Ecto neural progenitor cell (in vitro differentiated cells): ENCODE results near the gene LUZP2.
"Not testable (repeated sequence)": the region's sequence is repeated elsewhere in the genome, so short reads cannot be mapped to it uniquely, and the experiment has no call there.

Experiments
- DNase-seq: peaks from one replicate; pipeline ENCODE4 v3.0.0-alpha.2; 2018; ENCODE audit warnings: low spot score

Gene LUZP2

DNA sequence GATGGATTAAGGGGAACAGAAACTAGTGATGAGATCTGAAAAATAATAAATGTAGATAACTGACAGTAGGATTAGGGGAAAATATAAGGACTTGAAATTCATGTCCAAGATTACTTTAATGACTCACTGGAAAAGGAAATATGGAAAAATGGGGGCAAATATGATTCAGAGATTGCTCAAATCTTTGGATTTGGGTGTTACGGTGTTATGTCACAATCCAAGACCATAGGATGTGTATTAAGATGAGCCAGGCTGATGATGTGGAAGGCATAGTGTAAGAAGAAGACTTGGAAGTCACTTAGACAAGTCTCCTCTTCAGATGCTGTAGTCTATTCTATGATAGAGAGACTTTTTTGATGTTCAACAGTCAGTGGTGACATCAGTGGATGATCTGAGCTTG, 323.7 kb downstream of the LUZP2 start:
- DNase-seq = no peak

DNA sequence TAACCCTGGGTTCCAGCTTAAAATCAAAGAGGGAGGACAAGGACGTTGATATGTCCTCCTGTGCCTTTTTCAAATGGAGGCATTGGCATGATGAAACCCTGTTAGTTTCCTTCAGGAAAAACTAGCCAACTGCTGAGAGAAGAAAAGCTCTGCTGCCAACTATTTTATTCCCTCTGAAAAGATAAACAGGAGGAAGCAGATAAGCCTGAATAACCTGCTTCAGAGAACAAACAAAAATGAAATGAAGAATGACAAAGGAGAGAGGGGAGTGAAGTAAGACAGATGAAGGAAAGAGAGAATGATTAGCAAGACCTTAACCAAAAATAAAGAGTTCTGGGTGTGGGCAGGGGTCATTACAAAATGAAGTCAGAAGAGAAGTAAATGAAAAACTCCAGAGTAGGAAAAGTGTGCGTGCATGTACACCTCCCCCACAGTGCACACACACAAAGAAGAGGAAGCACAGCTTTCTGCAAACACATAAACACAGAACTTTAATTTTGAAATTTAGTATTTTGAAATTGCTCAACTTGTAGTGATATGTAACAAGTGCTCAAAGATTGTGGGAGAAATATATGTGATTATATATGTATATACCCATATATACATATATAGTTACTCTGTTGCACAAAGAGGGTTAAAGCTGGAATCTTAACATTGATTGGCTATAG, 332.2 kb downstream of the LUZP2 start:
- DNase-seq = no peak

DNA sequence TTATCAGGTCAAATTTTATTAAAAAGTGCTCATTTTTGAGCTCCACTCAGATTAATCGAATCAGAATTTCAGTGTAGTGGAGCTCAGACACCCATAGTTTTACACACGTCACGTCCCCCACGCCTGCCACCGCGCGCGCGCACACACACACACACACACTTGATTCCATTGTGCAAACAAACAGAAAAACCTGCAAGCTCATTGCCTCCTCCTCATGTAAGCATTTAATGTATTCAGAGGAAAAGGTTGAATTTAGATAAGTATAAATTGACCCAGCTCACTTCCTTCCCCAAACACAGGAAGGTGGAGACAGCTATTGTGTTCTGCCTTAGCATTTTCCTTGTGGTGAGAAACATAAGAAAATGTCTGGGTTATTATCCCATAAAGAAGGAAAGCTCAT, 336.7 kb downstream of the LUZP2 start:
- no peak for DNase-seq

DNA sequence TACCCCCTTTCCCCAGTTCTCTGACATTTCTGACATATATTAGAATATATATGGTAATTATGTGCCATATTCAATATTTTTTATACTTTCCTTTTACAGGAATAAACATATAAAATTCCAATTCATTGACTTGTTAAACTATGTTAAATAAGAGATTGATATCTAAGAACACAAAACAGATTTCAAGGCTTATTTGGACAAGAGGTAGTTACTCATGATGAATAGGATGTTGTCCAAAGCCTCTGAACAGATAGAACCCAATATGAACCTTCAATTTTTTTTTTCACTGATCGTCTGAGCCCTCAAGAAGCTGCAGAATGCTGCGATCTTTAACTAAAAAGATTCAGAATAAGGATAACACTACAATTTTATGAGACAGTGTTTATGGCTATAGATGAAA, 340.3 kb downstream of the LUZP2 start:
- DNase-seq = no peak

DNA sequence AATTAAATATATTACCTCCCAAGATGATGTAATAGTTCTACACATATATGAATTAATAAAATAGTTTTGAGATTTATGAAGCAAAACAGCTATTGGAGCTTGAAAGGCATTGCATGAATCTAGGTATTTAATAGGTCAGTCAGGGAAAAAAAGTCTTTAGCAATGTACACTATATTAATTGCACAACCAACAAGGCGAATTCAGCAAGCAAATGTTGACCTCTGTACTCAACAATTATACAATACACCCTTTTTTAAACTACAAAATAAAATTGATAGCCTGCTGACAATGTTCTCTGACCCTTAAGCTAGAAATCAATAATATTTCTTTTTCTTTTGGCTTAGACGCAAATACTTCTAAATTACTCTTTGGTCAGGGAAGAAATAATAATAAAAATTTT, 345.5 kb downstream of the LUZP2 start:
- no peak for DNase-seq

DNA sequence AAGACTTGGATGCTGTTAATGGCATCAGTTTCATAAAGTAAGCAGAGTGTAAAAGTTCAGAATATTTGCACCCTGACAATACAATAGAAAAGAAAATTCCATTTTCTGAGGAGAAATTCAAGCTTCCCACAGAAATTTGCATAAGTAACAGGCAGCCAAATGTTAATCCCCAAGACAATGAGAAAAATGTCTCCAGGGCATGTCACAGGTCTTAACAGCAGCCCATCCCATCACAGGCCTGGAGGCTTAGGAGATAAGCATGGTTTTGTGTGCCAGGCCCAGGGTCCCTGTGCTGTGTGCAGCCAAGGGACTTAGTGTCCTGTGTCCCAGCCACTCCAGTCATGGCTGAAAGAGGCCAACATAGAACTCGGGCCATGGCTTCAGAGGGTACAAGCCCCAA, 347.6 kb downstream of the LUZP2 start:
- no peak for DNase-seq

DNA sequence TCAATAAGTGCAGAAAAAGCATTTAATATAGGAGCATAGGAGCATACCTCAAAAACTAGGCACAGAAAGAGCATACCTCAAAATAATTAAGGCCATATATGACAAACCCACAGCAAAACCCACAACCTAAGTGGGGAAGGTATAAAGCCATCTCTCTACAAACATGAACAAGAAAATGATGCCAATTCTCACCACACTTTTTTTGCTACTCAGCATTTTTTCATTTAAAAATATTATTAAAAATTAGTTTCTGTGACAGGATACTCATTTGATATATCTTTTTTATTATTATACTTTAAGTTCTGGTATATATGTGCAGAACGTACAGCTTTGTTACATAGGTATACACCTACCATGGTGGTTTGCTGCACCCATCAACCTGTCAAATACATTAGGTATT, 352.0 kb downstream of the LUZP2 start:
- no peak for DNase-seq

DNA sequence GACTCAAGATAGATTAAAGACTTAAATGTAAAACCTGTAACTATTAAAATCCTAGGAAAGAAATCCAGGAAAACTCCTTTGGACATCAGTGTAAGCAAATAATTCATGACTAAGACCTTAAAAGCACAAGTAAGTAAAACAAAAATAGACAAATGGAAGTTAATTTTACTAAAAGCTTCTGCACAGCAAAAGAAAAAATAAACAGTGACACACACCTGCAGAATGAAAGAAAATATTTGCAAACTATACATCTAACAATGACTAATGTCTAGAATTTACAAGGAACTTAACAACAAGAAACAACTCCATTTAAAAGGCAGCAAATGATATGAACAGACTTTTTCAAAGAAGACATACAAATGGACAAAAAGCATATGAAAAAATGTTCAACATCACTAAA, 359.1 kb downstream of the LUZP2 start:
- DNase-seq = no peak

DNA sequence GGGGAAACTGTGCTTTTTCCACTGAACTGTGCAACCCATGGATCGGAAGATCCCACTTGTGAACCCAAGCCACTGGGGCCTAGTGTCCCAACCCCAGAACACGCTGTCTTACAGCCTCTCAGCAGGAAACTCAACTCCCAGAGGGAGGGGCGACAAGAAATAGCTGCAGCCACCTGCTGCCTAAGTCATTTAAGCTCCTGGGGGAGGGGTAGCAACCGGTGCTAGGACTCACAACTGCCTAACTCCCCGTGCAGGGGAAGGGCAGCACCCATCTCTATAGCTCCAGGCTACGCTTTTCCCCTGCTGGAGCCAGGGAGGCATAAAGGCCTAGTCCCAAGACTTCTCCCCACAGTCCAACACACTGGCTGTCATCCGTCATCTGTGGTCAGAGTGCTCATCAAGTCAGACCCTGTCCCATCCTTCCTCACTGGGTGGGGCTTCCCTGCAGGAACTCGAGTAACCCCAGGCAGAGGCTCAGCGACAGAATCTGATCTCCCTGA, 363.0 kb downstream of the LUZP2 start:
- DNase-seq = no peak

DNA sequence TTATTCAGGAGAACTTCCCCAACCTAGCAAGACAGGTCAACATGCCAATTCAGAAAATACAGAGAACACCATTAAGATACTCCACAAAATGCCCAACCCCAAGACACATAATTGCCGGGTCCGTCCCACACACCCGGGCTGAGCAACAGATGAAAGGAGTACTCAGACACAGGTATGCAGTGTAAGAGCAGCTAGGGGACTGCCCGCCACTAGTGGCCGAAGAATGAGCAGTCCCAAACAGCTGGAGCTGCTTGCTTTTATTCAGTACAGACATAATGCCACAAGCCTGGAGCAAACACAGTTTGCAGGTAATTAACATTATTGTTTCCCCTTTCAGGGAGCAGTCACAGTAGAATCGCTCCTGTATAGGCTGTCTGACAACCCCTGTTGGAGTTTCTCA, 364.6 kb downstream of the LUZP2 start:
- DNase-seq = no peak

DNA sequence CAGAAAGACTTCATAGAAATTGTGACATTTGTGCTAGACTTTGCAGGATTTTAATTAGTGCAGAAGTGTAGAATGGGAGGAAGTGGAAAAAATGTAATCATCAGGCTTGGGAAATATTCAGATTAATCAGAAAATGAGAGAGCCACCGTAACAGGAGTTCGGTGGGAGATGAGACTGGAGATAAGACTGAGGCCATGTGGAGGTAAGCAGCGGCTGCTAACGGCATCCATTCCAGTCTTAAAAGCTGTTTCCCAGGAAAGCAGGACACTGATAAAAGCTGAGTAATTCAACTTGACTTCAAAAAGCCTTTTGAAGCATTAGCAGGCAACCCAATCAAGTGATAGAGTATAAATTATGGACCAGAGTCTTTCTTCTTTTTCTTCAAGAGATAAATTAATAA, 369.9 kb downstream of the LUZP2 start:
- DNase-seq = no peak

DNA sequence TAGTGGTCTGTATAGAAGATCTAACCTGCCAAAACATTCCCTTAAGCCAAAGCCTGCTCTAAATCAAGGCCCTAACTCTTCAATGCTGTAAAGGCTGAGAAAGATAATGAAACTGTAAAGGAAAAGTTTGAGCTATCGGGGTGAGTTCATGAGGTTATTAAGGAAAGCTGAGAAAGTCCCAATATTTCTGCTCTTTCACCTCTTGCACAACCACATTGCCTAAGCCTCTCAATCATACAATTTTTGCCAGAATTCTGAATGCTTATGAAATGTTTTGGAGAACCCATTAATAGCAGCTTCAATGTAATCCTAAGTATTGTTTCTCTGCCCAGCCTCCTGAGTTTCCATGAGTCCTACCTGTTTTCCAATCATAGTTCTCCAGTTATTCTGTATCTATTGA, 373.2 kb downstream of the LUZP2 start:
- no peak for DNase-seq

DNA sequence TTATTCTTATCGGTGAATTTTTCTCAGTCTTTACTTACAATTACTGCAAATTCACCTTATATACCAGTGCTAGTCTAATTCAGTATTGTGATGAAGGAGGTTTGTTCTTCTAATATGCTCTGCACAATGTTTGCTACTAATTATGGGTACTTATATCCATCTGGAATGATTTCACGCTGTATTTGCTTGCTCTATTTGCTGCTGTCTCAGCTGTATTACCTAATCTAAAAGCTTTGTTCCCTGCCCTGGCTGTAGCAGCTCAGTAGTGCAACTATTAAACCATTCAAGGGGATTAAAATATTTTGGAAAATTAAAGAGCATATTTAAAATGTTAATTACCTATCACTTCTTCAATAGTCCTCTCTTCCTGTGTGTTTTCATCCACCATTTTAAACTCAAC, 375.3 kb downstream of the LUZP2 start:
- DNase-seq = no peak

DNA sequence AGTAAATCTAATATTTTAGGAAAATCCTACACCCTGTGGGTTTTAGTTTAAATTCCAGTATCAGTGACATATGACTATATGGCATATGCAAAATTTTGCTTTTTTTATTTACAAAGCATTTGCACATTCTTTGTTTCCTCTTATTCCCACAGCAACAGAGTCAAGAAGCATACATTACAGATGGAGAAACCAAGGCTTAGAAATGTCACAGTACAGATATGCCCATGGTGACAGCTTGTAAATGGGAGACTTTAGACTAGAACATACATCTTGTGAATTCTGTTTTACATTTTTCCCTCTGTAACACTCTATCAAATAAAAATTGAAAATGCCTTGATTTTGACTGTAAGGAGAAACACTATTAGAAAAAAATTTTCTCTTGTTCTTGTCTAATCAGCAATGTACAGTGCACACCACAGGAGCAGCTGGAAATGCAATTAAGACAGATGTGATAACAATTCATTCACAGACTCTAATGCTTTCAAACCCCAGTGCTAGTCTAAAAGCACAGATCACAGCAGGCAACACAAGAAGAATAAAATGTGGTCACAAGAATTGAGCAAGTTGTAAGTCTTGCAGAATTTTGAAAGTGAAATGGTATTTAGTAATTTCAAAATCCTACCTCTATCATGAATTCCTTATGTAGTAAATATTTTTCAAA, 375.9 kb downstream of the LUZP2 start:
- DNase-seq = no peak

DNA sequence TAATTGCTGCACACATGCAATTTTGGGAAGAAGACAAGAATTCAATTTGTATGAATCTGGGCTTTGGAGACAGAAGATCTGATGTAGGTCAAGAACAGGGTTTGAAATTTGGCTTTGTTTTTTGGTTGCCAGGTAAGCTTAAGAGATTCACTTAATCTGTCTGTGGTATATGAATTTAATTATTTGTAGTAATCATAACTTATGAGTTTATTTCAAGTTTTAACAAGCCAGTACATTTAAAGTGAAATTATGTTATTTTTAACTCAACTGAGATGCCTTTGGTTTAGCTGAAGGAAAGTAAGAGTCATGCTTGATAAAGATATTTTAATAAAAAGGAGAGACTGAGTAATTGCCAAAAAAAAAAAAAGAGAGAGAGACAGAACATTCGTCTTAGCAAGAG, 384.1 kb downstream of the LUZP2 start:
- no peak for DNase-seq

DNA sequence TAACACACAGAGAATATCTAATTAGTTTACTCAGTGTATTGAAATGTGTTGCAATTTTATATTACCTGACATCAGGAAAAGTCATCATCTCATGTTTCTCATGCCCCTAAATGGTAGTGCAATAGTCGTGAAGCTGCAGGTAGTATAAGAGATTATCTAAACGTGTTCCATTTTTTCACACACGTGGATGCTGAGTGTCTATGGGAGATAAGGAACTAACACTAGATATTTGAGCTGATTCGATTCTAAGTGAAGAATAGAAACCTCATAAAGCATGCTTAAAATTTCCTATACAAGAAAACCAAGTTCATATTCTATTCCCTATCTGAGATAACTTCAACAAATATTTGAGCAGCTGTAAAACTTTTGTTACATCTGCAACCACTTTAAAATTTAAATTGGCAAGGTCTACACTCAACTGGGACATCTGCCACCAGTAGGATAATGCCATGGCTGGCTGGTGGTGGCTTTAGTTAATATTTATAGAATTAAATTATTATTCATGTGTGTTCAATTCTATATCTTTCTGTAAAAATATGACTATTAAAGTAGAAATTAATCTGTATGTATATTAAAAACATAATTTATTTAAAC, 388.8 kb downstream of the LUZP2 start:
- no peak for DNase-seq

DNA sequence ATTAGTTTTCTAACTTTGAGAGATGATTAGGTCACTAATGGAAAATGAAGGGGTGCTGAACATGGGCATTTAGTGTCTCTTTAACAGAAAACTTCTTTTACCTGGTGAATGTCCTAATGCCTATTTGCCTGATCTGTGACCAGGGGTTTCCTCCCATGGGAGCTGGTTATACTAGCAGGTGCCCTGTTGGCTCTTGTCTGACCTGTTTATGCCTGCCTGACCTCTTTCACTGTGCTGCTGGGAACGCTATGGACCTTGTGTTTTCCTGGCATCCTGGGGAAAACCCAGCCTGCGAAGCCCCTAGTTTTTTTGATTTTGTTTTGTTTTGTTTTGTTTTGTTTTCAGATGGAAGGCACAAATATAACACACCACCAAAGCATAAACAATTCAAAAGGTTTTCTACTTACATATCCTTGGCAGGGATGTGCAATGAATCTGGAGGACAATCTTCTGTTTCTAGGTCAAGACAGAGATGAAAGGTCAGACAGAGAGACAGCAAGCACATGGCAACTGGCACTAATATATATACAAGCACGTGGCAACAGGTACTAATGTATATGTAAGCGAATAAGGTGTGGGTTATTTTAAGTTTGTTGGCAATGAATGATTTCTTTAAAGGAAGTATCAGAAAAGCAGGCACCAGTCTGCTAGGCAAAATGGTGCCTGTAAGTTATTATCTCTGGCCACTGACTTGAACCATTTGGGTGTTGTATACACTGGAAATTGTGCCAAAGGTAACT, 390.2 kb downstream of the LUZP2 start:
- DNase-seq = no peak

DNA sequence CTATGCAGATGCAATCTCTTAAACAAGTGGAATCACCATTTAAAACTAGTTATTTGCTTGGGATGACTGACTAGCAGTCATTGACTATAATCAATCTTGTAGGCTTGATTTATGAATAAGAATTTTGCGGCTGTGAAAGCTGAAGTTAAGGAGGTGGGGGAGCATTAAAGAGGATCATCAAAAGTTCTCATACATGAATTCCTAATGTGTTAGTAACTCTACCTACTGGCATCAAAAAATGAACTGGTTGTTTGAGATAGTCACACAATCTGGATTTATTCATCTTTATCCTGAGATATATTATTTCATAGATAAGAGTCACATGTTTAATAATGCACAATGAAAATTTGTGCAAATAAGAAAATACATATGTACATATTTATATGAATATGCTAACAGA, 393.6 kb downstream of the LUZP2 start:
- DNase-seq = no peak

DNA sequence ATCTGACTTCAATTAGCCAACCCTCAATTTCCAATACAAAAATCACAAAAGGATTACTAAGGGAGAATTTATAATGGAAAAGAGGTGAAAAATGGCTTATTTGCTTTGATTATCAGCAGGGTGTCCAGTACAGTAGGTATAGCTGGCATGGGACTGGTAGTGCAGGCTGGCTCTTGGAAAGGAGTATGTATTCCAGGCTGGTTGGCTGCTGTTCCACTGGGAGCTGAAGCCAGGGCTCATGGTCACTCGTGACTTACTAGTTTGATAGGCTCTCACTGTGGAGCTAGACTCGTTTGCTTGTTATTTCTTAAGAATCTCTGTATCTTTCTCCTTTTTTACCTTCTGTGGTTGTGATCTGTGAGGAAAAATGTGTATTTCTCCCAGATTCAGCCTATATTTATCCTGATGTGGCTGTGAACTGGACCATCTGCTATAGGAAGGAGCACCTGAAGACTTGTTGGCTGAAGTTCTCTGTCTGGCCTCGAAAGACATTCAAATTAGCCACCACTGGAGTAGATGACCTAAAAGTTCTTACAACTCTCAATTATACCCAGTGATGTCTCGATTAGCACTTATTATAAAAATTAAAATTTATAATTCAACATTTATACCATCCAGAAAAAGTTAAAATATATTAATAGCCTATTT, 395.1 kb downstream of the LUZP2 start:
- not testable (repeated sequence) for DNase-seq

DNA sequence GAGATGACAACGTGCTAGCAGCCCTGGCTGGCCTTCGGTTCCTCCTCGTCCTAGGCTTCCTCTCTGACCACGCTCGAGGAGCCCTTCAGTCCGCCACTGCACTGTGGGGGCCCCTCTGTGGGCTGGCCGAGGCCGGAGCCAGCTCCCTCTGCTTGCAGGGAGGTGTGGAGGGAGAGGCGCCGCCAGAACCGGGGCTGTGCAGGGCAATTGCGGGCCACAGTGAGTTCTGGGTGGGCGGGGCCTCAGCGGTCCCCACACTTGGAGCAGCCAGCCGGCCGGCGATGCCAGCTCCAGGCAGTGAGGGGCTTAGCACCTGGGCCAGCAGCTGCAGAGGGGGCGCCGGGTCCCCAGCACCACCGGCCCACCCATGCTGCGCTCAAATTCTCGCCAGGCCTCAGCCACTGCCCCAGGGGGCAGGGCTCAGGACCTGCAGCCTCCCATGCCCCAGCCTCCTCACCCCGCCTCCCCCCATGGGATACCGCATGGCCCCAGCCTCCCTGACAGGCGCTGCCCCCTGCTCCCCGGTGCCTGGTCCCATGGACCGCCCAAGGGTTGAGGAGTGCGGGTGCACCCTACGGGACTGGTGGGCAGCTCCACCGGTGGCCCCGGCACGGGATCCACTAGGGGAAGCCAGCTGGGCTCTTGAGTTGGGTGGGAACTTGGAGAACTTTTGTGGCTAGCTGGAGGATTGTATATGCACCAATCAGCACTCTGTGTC, 399.4 kb downstream of the LUZP2 start:
- DNase-seq = no peak

DNA sequence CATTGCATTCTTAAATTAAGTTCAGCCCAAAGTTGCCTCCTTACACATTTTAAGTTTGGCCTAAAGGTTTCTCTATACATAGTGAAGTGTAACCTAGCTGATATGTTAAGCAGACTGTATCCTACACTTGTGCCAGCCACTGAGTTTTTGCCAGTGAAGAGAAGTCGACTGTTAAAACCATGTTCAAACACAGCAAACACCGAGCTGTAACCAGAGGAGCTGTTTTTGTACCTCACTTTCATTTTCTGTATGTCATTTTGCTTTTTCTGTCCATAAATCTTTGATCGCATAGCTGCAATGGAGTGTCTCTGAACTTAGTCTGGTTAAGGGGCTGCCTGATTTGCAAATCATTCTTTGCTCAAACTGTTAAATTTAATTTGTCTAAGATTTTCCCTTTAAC, 403.7 kb downstream of the LUZP2 start:
- no peak for DNase-seq
